Chondrocyte (in vitro differentiated cells): ENCODE measurements around the gene ADAMTS15. TPM values are rescaled to one million over a fixed set of nuclear protein-coding genes. Genes with fewer than 3 reads are reported as not detected.

ENCODE experiments used
- DNase-seq: peaks from one replicate; pipeline ENCODE4 v3.0.0; 2021; ENCODE audit warnings: mixed read lengths, low spot score
- H3K27ac Mint-ChIP-seq: one replicate; pipeline ENCODE4 v1.8.0; 2021; ENCODE audit warnings: mild to moderate bottlenecking, moderate library complexity, mixed read lengths; ENCODE audit not compliant: unreplicated experiment
- H3K27me3 Mint-ChIP-seq: 2 replicates; pipeline ENCODE4 v1.8.0; 2021; ENCODE audit warnings: low read depth, mixed read lengths
- H3K36me3 Mint-ChIP-seq: 2 replicates; pipeline ENCODE4 v1.8.0; 2021; ENCODE audit warnings: low read depth, mixed read lengths
- H3K4me1 Mint-ChIP-seq: 2 replicates; pipeline ENCODE4 v1.8.0; 2021; ENCODE audit warnings: low read depth, mild to moderate bottlenecking, mixed read lengths
- H3K4me3 Mint-ChIP-seq: one replicate; pipeline ENCODE4 v1.8.0; 2021; ENCODE audit warnings: mild to moderate bottlenecking, moderate library complexity, mixed read lengths; ENCODE audit not compliant: unreplicated experiment
- H3K9me3 Mint-ChIP-seq: 2 replicates; pipeline ENCODE4 v1.8.0; 2021; ENCODE audit warnings: low read depth, mixed read lengths
- total RNA-seq: library from RNA; stranded (reverse); gene quantifications from 3 replicates; pipeline ENCODE4 v1.2.1, GENCODE V29; 2021
- TF ChIP-seq, protein P1 (sequence below): fragments of 200-600 bp; sonication (generic); IDR thresholded peaks from 2 replicates; pipeline ENCODE4 v1.5.0; 2021; ENCODE audit warnings: antibody characterized with exemption, mild to moderate bottlenecking, moderate library complexity

The ADAMTS15 gene
- total RNA-seq, 1 donor from 2014 or later, result 140 TPM

DNA sequence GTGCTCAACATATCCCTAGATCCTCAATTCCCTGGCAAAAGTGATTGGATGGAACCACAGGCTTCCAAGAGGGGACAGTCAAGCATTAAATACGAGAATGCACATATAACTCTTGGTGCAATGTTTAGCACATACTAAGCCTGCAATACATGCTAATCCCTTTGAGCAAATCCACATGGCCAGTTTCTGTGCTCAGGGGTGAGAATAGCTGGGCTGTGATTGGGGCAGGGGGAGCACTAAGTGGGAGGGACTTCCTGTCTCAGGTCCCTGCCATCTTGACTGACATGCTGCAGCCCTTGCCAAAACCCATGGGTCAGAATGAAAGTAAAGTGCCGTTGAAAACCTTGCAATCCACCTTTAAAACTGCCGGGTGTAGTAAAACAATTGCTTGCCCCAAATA, 2.7 kb upstream of the ADAMTS15 start:
- no peaks in the 10 kb centered on the region for H3K27me3 Mint-ChIP-seq
- no peak for DNase-seq
- peaks cover 8% of the 10 kb centered on the region for H3K9me3 Mint-ChIP-seq
- TF ChIP-seq, protein P1, sequence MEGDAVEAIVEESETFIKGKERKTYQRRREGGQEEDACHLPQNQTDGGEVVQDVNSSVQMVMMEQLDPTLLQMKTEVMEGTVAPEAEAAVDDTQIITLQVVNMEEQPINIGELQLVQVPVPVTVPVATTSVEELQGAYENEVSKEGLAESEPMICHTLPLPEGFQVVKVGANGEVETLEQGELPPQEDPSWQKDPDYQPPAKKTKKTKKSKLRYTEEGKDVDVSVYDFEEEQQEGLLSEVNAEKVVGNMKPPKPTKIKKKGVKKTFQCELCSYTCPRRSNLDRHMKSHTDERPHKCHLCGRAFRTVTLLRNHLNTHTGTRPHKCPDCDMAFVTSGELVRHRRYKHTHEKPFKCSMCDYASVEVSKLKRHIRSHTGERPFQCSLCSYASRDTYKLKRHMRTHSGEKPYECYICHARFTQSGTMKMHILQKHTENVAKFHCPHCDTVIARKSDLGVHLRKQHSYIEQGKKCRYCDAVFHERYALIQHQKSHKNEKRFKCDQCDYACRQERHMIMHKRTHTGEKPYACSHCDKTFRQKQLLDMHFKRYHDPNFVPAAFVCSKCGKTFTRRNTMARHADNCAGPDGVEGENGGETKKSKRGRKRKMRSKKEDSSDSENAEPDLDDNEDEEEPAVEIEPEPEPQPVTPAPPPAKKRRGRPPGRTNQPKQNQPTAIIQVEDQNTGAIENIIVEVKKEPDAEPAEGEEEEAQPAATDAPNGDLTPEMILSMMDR, result no peak
- peaks cover 3% of the 10 kb centered on the region for H3K36me3 Mint-ChIP-seq
- H3K4me3 Mint-ChIP-seq, result no peak overlapping the region
- no peak overlapping the region for H3K27ac Mint-ChIP-seq
- H3K4me1 Mint-ChIP-seq, result peaks cover 22% of the 10 kb centered on the region

GRCh38 chr11:130448039-130448415, 418 bp upstream of the ADAMTS15 start:
- DNase-seq, result no peak
- H3K36me3 Mint-ChIP-seq, result peaks cover 12% of the 10 kb centered on the region
- TF ChIP-seq, protein P1, result no peak
- H3K27ac Mint-ChIP-seq, result no peak overlapping the region
- no peaks in the 10 kb centered on the region for H3K27me3 Mint-ChIP-seq
- H3K9me3 Mint-ChIP-seq, result no peaks in the 10 kb centered on the region
- H3K4me3 Mint-ChIP-seq, result peak overlapping the region; percentile 99
- H3K4me1 Mint-ChIP-seq, result peaks cover 37% of the 10 kb centered on the region

DNA sequence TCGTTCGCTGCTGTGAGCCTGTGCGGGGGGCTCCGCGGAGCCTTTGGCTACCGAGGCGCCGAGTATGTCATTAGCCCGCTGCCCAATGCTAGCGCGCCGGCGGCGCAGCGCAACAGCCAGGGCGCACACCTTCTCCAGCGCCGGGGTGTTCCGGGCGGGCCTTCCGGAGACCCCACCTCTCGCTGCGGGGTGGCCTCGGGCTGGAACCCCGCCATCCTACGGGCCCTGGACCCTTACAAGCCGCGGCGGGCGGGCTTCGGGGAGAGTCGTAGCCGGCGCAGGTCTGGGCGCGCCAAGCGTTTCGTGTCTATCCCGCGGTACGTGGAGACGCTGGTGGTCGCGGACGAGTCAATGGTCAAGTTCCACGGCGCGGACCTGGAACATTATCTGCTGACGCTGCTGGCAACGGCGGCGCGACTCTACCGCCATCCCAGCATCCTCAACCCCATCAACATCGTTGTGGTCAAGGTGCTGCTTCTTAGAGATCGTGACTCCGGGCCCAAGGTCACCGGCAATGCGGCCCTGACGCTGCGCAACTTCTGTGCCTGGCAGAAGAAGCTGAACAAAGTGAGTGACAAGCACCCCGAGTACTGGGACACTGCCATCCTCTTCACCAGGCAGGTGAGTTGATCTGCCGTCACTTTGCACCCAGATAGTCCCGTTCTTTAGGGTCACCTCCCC, 1.0 kb downstream of the ADAMTS15 start:
- Mint-ChIP-seq H3K27me3 (no peaks in the 10 kb centered on the region), H3K27ac (peak overlapping the region; percentile 97)
- no peak for DNase-seq

GRCh38 chr11:130449996-130450769, 1.7 kb downstream of the ADAMTS15 start:
- no peak for DNase-seq

More for the DNA sequence above, 1.0 kb downstream of the ADAMTS15 start:
- TF ChIP-seq, protein P1, result no peak
- Mint-ChIP-seq H3K9me3 (no peaks in the 10 kb centered on the region), H3K36me3 (peaks cover 20% of the 10 kb centered on the region), H3K4me3 (peak overlapping the region; percentile 99), H3K4me1 (peaks cover 48% of the 10 kb centered on the region)

More at GRCh38 chr11:130449996-130450769, 1.7 kb downstream of the ADAMTS15 start:
- TF ChIP-seq, protein P1, result peak; percentile 84
- peaks cover 56% of the 10 kb centered on the region for H3K4me1 Mint-ChIP-seq
- no peaks in the 10 kb centered on the region for H3K27me3 Mint-ChIP-seq
- H3K27ac Mint-ChIP-seq, result peak overlapping the region; percentile 97
- peak overlapping the region; percentile 99 for H3K4me3 Mint-ChIP-seq
- no peaks in the 10 kb centered on the region for H3K9me3 Mint-ChIP-seq
- peaks cover 26% of the 10 kb centered on the region for H3K36me3 Mint-ChIP-seq
